Measurements from ENCODE around the gene TIAL1. TPM values are rescaled to one million over a fixed set of nuclear protein-coding genes. Genes with fewer than 3 reads are reported as not detected.

Gene TIAL1
- total and polyA plus RNA-seq, 2 of the 13 experiments (the other 11 are each of a cell fraction or from before 2014, with no cell fraction given): 31.5 to 148 TPM

DNA sequence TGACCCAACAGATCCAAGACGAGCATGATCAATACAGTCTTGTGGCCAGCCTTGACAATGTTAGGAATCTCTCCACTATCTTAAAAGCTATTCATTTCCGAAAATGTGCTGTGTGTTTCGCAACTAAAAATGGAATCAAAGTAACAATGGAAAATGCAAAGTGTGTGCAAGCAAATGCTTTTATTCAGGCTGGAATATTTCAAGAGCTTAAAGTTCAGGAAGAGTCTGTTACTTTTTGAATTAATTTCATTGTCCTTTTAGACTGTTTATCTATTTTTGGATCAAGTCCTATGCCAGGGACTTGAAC lies 24.3 kb upstream of the TIAL1 start:
- DNase-seq (ENCODE audit: low spot score) (no peak), ATAC-seq (no peak), FAIRE-seq (no peak)
- no peaks in the 10 kb centered on the region for H4K20me1 ChIP-seq (ENCODE audit: insufficient read depth, low read length)
- H3K79me2 ChIP-seq (ENCODE audit: insufficient read depth, low read length): no peaks in the 10 kb centered on the region
- no peak overlapping the region for H3K9ac ChIP-seq (ENCODE audit: insufficient read depth, low read depth, low read length)
- H3K4me2 ChIP-seq (ENCODE audit: low read depth, low read length): no peak overlapping the region
- peaks cover 52% of the 10 kb centered on the region for H3K4me1 ChIP-seq (ENCODE audit: insufficient read depth, low read length)
- no peaks in the 10 kb centered on the region for H3K36me3 ChIP-seq (replicated peaks in 1 of 2; ENCODE audit: control insufficient read depth in 1 of 2, insufficient read depth in 2 of 2, low read length in 2 of 2)
- ChIA-PET CTCF (ENCODE audit: low intra/inter-chr PET ratio, low total read pairs) (no interaction called here), POLR2A (no interaction called here)
- H3K4me3 ChIP-seq (replicated peaks in 1 of 3; ENCODE audit: insufficient read depth in 1 of 3, low read depth in 2 of 3, low read length in 3 of 3): no peak overlapping the region
- no peaks in the 10 kb centered on the region for H3K27me3 ChIP-seq (ENCODE audit: control insufficient read depth in 1 of 2, insufficient read depth in 2 of 2, low read length in 2 of 2)
- no peaks in the 10 kb centered on the region for H3K9me3 ChIP-seq (ENCODE audit: low read length)
- TF ChIP-seq CEBPG (CRISPR knock-in tag; IDR thresholded peaks at IDR 0.05): 0 out of 2 replicates have a peak, but pooled peaks have one; percentile 25
- TF ChIP-seq POLR2A (IDR thresholded peaks at IDR 0.05; ENCODE audit: insufficient read depth in 1 of 2, low read depth in 2 of 2, low read length in 2 of 2): no peak
- TF ChIP-seq CEBPB (IDR thresholded peaks at IDR 0.05; ENCODE audit: borderline replicate concordance, low read depth, low read length): peak; percentile 25; the same call in 1 of the 2 replicates
- no TSS peak for BruUV-seq (replicated peaks)
- intact Hi-C loops (cut with micrococcal nuclease; ENCODE audit: unreplicated experiment) (no loop called here), in situ Hi-C loops (cut with HindIII; ENCODE audit: extremely low pct_ligation_motif_present, low pct_unique_long_range_greater_than_20kb) (no loop called here)
- whole genome bisulfite sequencing (ENCODE audit: low lambda C conversion rate): 17% methylated on average over 3 of the region's 3 CpGs
- no peak overlapping the region for H3K27ac ChIP-seq (ENCODE audit: extremely low read length, insufficient read depth, low read length)
- no peak overlapping the region for H2AFZ ChIP-seq (ENCODE audit: low read length)

DNA sequence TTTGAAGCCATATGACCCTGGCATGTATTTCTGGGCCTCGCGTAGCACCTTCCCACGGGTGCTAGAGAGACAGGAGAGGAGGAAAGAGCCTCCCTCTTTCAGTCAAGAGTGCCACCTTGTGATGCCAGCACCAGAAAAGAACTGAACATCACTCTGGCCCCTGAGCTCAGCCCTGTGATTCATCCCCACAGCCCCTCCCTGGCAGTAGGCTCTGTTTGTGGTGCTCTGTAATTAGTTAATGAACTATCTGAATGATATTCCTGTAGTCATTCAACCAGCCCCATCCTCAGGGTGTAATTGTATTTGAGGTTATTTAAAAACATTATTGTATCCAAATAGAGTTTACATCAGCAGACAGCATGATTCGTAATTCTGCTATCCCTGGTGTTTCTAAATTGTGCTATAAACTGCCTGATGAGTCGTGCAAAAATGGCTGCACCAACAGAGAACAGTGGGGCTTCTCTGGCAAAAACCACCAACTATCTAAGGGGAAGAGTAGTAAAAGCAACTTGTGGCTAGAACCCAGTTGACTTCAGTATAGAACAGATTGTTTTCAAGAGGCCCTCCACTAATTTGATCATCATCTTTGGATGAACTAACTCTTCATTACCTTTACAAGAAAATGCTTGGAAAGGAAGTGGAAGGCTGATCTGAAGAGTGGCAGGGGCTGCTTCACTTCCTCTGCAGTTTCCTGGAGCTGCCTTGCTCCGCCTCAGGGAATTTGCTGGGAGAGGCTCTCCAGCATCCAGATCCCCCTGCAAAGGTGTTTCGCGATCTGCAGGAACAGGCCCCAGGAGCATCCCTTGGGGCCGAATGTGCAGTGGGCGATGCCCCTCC lies 23.7 kb upstream of the TIAL1 start:
- ChIA-PET POLR2A (no interaction called here), CTCF (ENCODE audit: low intra/inter-chr PET ratio, low total read pairs) (no interaction called here)
- Histone ChIP-seq H3K27me3 (ENCODE audit: control insufficient read depth in 1 of 2, insufficient read depth in 2 of 2, low read length in 2 of 2) (no peaks in the 10 kb centered on the region), H3K4me1 (ENCODE audit: insufficient read depth, low read length) (peaks cover 52% of the 10 kb centered on the region), H2AFZ (ENCODE audit: low read length) (no peak overlapping the region), H3K4me2 (ENCODE audit: low read depth, low read length) (no peak overlapping the region), H3K9me3 (ENCODE audit: low read length) (no peaks in the 10 kb centered on the region), H3K27ac (ENCODE audit: extremely low read length, insufficient read depth, low read length) (no peak overlapping the region), H4K20me1 (ENCODE audit: insufficient read depth, low read length) (no peaks in the 10 kb centered on the region), H3K9ac (ENCODE audit: insufficient read depth, low read depth, low read length) (no peak overlapping the region), H3K36me3 (replicated peaks in 1 of 2; ENCODE audit: control insufficient read depth in 1 of 2, insufficient read depth in 2 of 2, low read length in 2 of 2) (no peaks in the 10 kb centered on the region), H3K4me3 (replicated peaks in 1 of 3; ENCODE audit: insufficient read depth in 1 of 3, low read depth in 2 of 3, low read length in 3 of 3) (no peak overlapping the region), H3K79me2 (ENCODE audit: insufficient read depth, low read length) (no peaks in the 10 kb centered on the region)
- TF ChIP-seq ZNF496 (CRISPR knock-in tag; IDR thresholded peaks at IDR 0.05; ENCODE audit: insufficient replicate concordance) (no peak), ARHGAP35 (CRISPR knock-in tag; IDR thresholded peaks at IDR 0.05; ENCODE audit: borderline replicate concordance) (no peak), NFE2 (CRISPR knock-in tag; IDR thresholded peaks at IDR 0.05) (no peak), PRDM15 (CRISPR knock-in tag; IDR thresholded peaks at IDR 0.05) (no peak)
- TF ChIP-seq, protein P1, sequence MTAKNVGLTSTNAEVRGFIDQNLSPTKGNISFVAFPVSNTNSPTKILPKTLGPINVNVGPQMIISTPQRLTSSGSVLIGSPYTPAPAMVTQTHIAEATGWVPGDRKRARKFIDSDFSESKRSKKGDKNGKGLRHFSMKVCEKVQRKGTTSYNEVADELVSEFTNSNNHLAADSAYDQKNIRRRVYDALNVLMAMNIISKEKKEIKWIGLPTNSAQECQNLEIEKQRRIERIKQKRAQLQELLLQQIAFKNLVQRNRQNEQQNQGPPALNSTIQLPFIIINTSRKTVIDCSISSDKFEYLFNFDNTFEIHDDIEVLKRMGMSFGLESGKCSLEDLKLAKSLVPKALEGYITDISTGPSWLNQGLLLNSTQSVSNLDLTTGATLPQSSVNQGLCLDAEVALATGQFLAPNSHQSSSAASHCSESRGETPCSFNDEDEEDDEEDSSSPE (CRISPR knock-in tag; IDR thresholded peaks at IDR 0.05): no peak
- ATAC-seq (no peak), DNase-seq (ENCODE audit: low spot score) (no peak), FAIRE-seq (no peak)
- BruUV-seq (replicated peaks): no TSS peak
- 56% methylated on average over 10 of the region's 10 CpGs for WGBS (ENCODE audit: low lambda C conversion rate)
- intact Hi-C loops (cut with micrococcal nuclease; ENCODE audit: unreplicated experiment) (no loop called here), in situ Hi-C loops (cut with HindIII; ENCODE audit: extremely low pct_ligation_motif_present, low pct_unique_long_range_greater_than_20kb) (no loop called here)

Measured in HepG2 (cell line).